Neural crest cell (in vitro differentiated cells): ENCODE results near the gene ETFDH. TPM values are rescaled to one million over a fixed set of nuclear protein-coding genes. Genes with fewer than 3 reads are reported as not detected.

Source experiments
- DNase-seq: peaks from one replicate; pipeline ENCODE4 v3.0.0; 2021; ENCODE audit warnings: low read depth, mixed read lengths, low spot score
- H3K27ac Mint-ChIP-seq: one replicate; pipeline ENCODE4 v1.8.0; 2021; ENCODE audit warnings: mild to moderate bottlenecking, mixed read lengths; ENCODE audit not compliant: unreplicated experiment
- H3K27me3 Mint-ChIP-seq: 2 replicates; pipeline ENCODE4 v1.8.0; 2021; ENCODE audit warnings: low read depth, mild to moderate bottlenecking, mixed read lengths
- H3K36me3 Mint-ChIP-seq: 2 replicates; pipeline ENCODE4 v1.8.0; 2021; ENCODE audit warnings: low read depth, mild to moderate bottlenecking, mixed read lengths
- H3K4me1 Mint-ChIP-seq: 2 replicates; pipeline ENCODE4 v1.8.0; 2021; ENCODE audit warnings: mixed read lengths
- H3K4me3 Mint-ChIP-seq: one replicate; pipeline ENCODE4 v1.8.0; 2021; ENCODE audit warnings: mild to moderate bottlenecking, mixed read lengths
- H3K9me3 Mint-ChIP-seq: 2 replicates; pipeline ENCODE4 v1.8.0; 2021; ENCODE audit warnings: mixed read lengths
- total RNA-seq: library from RNA; stranded (reverse); gene quantifications from 2 replicates; pipeline ENCODE4 v1.2.1, GENCODE V29; 2021
- TF ChIP-seq, protein P1 (sequence below): fragments of 200-600 bp; sonication (generic); conservative IDR thresholded peaks from 2 replicates; pipeline ENCODE4 v1.5.0; 2021; ENCODE audit warnings: antibody characterized with exemption, mild to moderate bottlenecking

The ETFDH gene
- total RNA-seq, 1 donor from 2014 or later: 15.8 TPM

GRCh38 chr4:158756588-158756987 lies 84.5 kb downstream of the ETFDH start:
- H3K36me3 Mint-ChIP-seq: no peaks in the 10 kb centered on the region
- H3K9me3 Mint-ChIP-seq: peaks cover 6% of the 10 kb centered on the region
- H3K4me1 Mint-ChIP-seq: no peaks in the 10 kb centered on the region
- H3K27ac Mint-ChIP-seq: no peak overlapping the region
- no peak overlapping the region for H3K4me3 Mint-ChIP-seq
- TF ChIP-seq, protein P1, sequence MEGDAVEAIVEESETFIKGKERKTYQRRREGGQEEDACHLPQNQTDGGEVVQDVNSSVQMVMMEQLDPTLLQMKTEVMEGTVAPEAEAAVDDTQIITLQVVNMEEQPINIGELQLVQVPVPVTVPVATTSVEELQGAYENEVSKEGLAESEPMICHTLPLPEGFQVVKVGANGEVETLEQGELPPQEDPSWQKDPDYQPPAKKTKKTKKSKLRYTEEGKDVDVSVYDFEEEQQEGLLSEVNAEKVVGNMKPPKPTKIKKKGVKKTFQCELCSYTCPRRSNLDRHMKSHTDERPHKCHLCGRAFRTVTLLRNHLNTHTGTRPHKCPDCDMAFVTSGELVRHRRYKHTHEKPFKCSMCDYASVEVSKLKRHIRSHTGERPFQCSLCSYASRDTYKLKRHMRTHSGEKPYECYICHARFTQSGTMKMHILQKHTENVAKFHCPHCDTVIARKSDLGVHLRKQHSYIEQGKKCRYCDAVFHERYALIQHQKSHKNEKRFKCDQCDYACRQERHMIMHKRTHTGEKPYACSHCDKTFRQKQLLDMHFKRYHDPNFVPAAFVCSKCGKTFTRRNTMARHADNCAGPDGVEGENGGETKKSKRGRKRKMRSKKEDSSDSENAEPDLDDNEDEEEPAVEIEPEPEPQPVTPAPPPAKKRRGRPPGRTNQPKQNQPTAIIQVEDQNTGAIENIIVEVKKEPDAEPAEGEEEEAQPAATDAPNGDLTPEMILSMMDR: no peak
- no peak for DNase-seq
- no peaks in the 10 kb centered on the region for H3K27me3 Mint-ChIP-seq

- Mint-ChIP-seq H3K4me1 (no peaks in the 10 kb centered on the region), H3K27me3 (no peaks in the 10 kb centered on the region), H3K4me3 (no peak overlapping the region), H3K27ac (no peak overlapping the region), H3K9me3 (peaks cover 6% of the 10 kb centered on the region), H3K36me3 (no peaks in the 10 kb centered on the region)
- DNase-seq: no peak
- TF ChIP-seq, protein P1: no peak
These were observed 86.0 kb downstream of the ETFDH start for GRCh38 chr4:158758142-158758541.

GRCh38 chr4:158758703-158759102 lies 86.6 kb downstream of the ETFDH start:
- Mint-ChIP-seq H3K36me3 (no peaks in the 10 kb centered on the region), H3K27ac (no peak overlapping the region), H3K9me3 (peaks cover 6% of the 10 kb centered on the region), H3K4me1 (no peaks in the 10 kb centered on the region), H3K4me3 (no peak overlapping the region), H3K27me3 (no peaks in the 10 kb centered on the region)
- no peak for DNase-seq
- TF ChIP-seq, protein P1: no peak

Other genes starting within 250 kb of the ETFDH start
- not detected in 2 replicates for gene RXFP1, start 150.4 kb upstream of the ETFDH start, total RNA-seq
- 28.4 and 30.1 TPM in 2 replicates for gene C4orf46, start 409 bp upstream of the ETFDH start, total RNA-seq
- gene PPID, start 51.1 kb downstream of the ETFDH start, total RNA-seq: 38.5 and 40.2 TPM in 2 replicates
- 30.5 and 31.1 TPM in 2 replicates for gene FNIP2, start 96.7 kb downstream of the ETFDH start, total RNA-seq